K562 (cell line): Measurements from ENCODE around the gene TCEA3. TPM values are rescaled to one million over a fixed set of nuclear protein-coding genes. Genes with fewer than 3 reads are reported as not detected.
A peak's percentile ranks its signal among the peaks of the same experiment; 100 is the strongest.

Experiments used
- CCNT2 ChIP-seq: IDR thresholded peaks from 2 replicates; pipeline ENCODE4 v1.6.1; 2011; ENCODE audit warnings: borderline replicate concordance, low read depth, mild to moderate bottlenecking, moderate library complexity, mixed read lengths, low read length; ENCODE audit not compliant: insufficient read length; ENCODE audit errors: extremely low read depth
- ELF4 ChIP-seq: fragments of 450-650 bp; formaldehyde crosslinking; IDR thresholded peaks from 2 replicates; pipeline ENCODE4 v1.4.0; 2022; ENCODE audit warnings: missing genetic modification characterization
- FOS ChIP-seq: IDR thresholded peaks from 3 replicates; pipeline ENCODE4 v1.6.1; 2011; ENCODE audit not compliant: insufficient read length; ENCODE audit errors: extremely low read depth
- HNRNPUL1 ChIP-seq: fragments of 200-400 bp; formaldehyde crosslinking; IDR thresholded peaks from 2 replicates; pipeline ENCODE4 v1.6.1; 2017; ENCODE audit warnings: low read length
- MCM2 ChIP-seq: fragments of 450-650 bp; IDR thresholded peaks from 2 replicates; pipeline ENCODE4 v1.6.1; 2017; ENCODE audit warnings: low read depth, mild to moderate bottlenecking
- NCOA6 ChIP-seq: fragments of 450-650 bp; IDR thresholded peaks from 2 replicates; pipeline ENCODE4 v1.6.1; 2017; ENCODE audit warnings: mild to moderate bottlenecking
- NR1H2 ChIP-seq: sonication (generic); formaldehyde crosslinking; IDR thresholded peaks from 2 replicates; pipeline ENCODE4 v1.4.0; 2020; ENCODE audit warnings: mild to moderate bottlenecking, missing genetic modification reagents
- PHB2 ChIP-seq: fragments of 450-650 bp; IDR thresholded peaks from 2 replicates; pipeline ENCODE4 v1.6.1; 2017; ENCODE audit warnings: low read depth
- RBM15 ChIP-seq: fragments of 200-400 bp; formaldehyde crosslinking; IDR thresholded peaks from 2 replicates; pipeline ENCODE4 v1.6.1; 2018; ENCODE audit warnings: mild to moderate bottlenecking, low read length, moderate library complexity; ENCODE audit not compliant: insufficient read depth
- SMAD4 ChIP-seq: fragments of 250-450 bp; sonication (Bioruptor Pico); conservative IDR thresholded peaks from 2 replicates; pipeline ENCODE4 v1.8.0; 2021; ENCODE audit warnings: inconsistent platforms, mild to moderate bottlenecking, moderate library complexity
- SUPT5H ChIP-seq: fragments of 450-650 bp; IDR thresholded peaks from 2 replicates; pipeline ENCODE4 v1.6.1; 2016
- TAF9B ChIP-seq: fragments of 450-650 bp; IDR thresholded peaks from 2 replicates; pipeline ENCODE4 v1.6.1; 2018; ENCODE audit warnings: mild to moderate bottlenecking; ENCODE audit not compliant: partially characterized antibody
- THRAP3 ChIP-seq: fragments of 450-650 bp; IDR thresholded peaks from 2 replicates; pipeline ENCODE4 v1.6.1; 2016; ENCODE audit warnings: mild to moderate bottlenecking, inconsistent platforms, borderline replicate concordance
- ZKSCAN1 ChIP-seq: fragments of 150-350 bp; IDR thresholded peaks from 2 replicates; pipeline ENCODE4 v1.6.1; 2016; ENCODE audit warnings: low read depth, low read length
- ZNF324 ChIP-seq: fragments of 250-450 bp; sonication (Bioruptor Pico); IDR thresholded peaks from 2 replicates; pipeline ENCODE4 v1.4.0; 2020; ENCODE audit warnings: mild to moderate bottlenecking
- ZNF507 ChIP-seq: conservative IDR thresholded peaks from 2 replicates; pipeline ENCODE4 v1.6.1; 2017; ENCODE audit warnings: missing genetic modification characterization, missing compliant biosample characterization
- polyA plus RNA-seq, 8 experiments: library from polyadenylated mRNA; depleted of rRNA in 4 of 8; stranded (reverse) in 5 of 8; unstranded in 3 of 8; fragments of >200 nt; fragmentation: Nextera tagmentation in 2 of 8; fragmentation: Illumina TruSeq in 1 of 8; extraction: Ambion mirVana in 2 of 8; extraction: Trizol in 1 of 8; gene quantifications; 2 replicates each; pipeline versions ENCODE4 v1.2.1 to v1.2.3, GENCODE V29; 2011 to 2014; ENCODE audit warnings: inconsistent platforms in 1 of 8, missing spikeins in 1 of 8
- total RNA-seq, 7 experiments: library from RNA; depleted of rRNA in 6 of 7; stranded (reverse); fragments of >200 nt in 6 of 7; fragmentation: Illumina TruSeq in 2 of 7; extraction: Trizol in 2 of 7; gene quantifications; 2 replicates each; pipeline versions ENCODE4 v1.2.1 to v1.2.3, GENCODE V29; 2011 to 2021; ENCODE audit warnings: low replicate concordance in 1 of 7
- TF ChIP-seq, protein P1 (sequence below): fragments of 450-650 bp; formaldehyde crosslinking; IDR thresholded peaks from 2 replicates; pipeline ENCODE4 v1.4.0; 2022; ENCODE audit warnings: missing genetic modification characterization
- TF ChIP-seq, protein P2 (sequence below): fragments of 250-450 bp; sonication (Bioruptor Pico); IDR thresholded peaks from 2 replicates; pipeline ENCODE4 v1.5.0; 2021; ENCODE audit warnings: mild to moderate bottlenecking, moderate library complexity
- TF ChIP-seq, protein P3 (sequence below): sonication (generic); formaldehyde crosslinking; IDR thresholded peaks from 2 replicates; pipeline ENCODE4 v1.8.1; 2023; ENCODE audit warnings: mild to moderate bottlenecking, missing genetic modification reagents, moderate library complexity
- TF ChIP-seq, protein P4 (sequence below): fragments of 250-450 bp; sonication (Bioruptor Pico); IDR thresholded peaks from 2 replicates; pipeline ENCODE4 v1.4.0; 2020; ENCODE audit warnings: mild to moderate bottlenecking, moderate library complexity, borderline replicate concordance

TCEA3 gene
- total and polyA plus RNA-seq, 9 of the 15 experiments (the other 6 are each of a cell fraction or from before 2014, with no cell fraction given) = 0.03 to 0.55 (median 0.36) TPM

DNA sequence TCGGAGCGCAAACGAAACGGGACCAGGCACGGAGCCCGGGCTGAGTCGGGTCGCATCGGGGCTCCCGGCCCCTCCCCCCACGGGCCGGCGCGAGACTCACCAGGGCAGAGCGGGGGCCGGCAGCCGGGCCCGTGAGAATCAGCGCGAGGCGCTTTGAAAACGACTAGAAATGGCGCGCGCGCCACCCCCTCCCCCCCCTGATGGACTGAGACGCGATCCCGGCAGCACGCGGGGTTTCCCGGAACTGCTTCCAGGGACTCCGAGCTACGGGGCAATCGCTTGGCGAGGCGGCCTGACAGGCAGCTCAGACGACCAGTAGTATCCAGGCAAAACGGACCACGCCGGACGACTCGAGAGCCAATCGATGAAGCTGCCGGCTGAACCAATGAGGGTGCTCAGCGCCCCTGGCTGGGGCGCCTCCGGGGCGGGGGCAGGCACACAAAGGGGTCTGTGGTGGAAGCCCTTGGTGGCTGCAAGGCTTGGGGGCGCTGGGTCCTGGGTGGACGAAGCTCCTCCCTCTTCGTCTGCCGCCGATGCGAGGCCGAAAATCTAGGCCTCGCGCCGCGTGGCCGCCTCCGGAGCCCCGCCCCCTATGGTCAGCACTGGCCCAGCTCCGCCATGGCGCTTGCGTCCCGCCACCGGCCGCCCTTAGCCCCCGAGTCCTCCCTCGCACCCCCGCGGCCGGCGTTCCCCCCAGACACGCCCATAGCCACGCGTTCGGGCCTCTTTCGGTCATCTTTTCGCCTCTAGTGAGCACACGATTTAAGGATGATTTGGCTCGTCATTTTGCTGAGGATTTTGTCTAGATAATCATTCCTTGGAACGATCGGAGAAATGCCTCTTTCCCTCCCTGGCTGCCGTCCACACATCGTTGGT lies 80.2 kb downstream of the TCEA3 start, which contains the start of gene HNRNPR (continued):
- TF ChIP-seq ZNF324 (CRISPR knock-in tag) (no peak), ELF4 (CRISPR knock-in tag) (no peak), NCOA6 (no peak), SMAD4 (peak; percentile 98), NR1H2 (CRISPR knock-in tag) (no peak), ZKSCAN1 (peak; percentile 64; the same call in 1 of the 2 replicates), RBM15 (no peak), HNRNPUL1 (no peak), MCM2 (no peak), THRAP3 (no peak), TAF9B (peak; percentile 83), SUPT5H (peak; percentile 90), FOS (peak; percentile 95), ZNF507 (tag) (no peak), CCNT2 (peak; percentile 81), PHB2 (no peak)
- TF ChIP-seq, protein P1, sequence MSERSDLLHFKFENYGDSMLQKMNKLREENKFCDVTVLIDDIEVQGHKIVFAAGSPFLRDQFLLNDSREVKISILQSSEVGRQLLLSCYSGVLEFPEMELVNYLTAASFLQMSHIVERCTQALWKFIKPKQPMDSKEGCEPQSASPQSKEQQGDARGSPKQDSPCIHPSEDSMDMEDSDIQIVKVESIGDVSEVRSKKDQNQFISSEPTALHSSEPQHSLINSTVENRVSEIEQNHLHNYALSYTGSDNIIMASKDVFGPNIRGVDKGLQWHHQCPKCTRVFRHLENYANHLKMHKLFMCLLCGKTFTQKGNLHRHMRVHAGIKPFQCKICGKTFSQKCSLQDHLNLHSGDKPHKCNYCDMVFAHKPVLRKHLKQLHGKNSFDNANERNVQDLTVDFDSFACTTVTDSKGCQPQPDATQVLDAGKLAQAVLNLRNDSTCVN = no peak
- TF ChIP-seq, protein P2, sequence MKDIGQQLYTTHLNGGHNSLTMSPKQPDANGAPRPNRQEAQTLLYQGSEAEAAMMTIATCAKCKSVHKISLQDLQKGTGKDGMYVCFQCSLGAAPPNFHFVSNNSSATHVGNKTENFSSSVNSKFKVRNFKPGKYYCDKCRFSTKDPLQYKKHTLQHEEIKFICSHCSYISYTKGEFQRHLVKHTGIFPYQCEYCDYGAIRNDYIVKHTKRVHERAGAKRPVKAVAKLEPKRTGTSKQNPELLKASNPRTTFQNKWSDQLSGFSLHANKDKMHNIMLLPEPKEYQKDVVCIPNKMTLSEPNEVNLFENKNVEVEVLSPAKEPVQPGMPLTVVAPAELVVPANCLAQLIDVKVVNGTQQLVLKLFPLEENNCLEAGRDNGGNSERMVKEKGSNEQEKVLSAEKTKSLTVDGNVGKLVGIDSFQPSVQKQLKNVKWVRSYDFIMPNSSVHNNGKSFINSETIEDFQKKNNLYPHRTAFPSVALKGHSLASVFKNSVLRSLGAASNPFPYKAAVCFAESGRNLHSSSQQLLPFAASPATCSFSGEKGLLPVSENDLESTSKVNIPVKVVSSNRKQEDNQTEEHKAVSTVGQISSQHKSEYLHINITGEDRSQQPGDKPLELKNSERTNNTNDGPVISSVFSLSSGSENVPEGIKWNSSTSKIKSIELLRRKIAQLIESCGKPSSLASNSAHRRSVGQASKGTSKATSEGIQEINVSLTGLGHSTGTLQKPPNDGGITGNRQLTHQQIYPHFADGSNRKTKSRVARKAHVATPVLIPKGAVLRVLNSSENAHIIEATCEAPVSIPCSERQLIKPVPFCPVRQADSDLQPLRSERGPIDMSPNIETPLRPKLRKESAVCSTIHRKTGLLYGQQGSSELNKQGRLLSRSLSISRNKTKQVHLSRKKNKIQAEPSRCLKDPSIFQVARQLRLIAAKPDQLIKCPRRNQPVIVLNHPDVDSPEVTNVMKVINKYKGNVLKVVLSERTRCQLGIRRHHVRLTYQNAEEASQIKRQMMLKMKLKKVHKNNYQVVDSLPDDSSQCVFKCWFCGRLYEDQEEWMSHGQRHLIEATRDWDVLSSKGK (CRISPR knock-in tag) = 0 out of 2 replicates have a peak, but pooled peaks have one; percentile 38
- TF ChIP-seq, protein P3, sequence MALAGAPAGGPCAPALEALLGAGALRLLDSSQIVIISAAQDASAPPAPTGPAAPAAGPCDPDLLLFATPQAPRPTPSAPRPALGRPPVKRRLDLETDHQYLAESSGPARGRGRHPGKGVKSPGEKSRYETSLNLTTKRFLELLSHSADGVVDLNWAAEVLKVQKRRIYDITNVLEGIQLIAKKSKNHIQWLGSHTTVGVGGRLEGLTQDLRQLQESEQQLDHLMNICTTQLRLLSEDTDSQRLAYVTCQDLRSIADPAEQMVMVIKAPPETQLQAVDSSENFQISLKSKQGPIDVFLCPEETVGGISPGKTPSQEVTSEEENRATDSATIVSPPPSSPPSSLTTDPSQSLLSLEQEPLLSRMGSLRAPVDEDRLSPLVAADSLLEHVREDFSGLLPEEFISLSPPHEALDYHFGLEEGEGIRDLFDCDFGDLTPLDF (CRISPR knock-in tag) = no peak; the same call in 1 of the 2 replicates
- TF ChIP-seq, protein P4, sequence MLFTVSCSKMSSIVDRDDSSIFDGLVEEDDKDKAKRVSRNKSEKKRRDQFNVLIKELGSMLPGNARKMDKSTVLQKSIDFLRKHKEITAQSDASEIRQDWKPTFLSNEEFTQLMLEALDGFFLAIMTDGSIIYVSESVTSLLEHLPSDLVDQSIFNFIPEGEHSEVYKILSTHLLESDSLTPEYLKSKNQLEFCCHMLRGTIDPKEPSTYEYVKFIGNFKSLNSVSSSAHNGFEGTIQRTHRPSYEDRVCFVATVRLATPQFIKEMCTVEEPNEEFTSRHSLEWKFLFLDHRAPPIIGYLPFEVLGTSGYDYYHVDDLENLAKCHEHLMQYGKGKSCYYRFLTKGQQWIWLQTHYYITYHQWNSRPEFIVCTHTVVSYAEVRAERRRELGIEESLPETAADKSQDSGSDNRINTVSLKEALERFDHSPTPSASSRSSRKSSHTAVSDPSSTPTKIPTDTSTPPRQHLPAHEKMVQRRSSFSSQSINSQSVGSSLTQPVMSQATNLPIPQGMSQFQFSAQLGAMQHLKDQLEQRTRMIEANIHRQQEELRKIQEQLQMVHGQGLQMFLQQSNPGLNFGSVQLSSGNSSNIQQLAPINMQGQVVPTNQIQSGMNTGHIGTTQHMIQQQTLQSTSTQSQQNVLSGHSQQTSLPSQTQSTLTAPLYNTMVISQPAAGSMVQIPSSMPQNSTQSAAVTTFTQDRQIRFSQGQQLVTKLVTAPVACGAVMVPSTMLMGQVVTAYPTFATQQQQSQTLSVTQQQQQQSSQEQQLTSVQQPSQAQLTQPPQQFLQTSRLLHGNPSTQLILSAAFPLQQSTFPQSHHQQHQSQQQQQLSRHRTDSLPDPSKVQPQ = no peak
